ENCODE data around the gene GPR3. TPM values are rescaled to one million over a fixed set of nuclear protein-coding genes. Genes with fewer than 3 reads are reported as not detected.

The GPR3 gene
- total and polyA plus RNA-seq, 2 of the 8 experiments (the other 6 are each of a cell fraction or from before 2014, with no cell fraction given): 9.9 to 26.5 TPM

DNA sequence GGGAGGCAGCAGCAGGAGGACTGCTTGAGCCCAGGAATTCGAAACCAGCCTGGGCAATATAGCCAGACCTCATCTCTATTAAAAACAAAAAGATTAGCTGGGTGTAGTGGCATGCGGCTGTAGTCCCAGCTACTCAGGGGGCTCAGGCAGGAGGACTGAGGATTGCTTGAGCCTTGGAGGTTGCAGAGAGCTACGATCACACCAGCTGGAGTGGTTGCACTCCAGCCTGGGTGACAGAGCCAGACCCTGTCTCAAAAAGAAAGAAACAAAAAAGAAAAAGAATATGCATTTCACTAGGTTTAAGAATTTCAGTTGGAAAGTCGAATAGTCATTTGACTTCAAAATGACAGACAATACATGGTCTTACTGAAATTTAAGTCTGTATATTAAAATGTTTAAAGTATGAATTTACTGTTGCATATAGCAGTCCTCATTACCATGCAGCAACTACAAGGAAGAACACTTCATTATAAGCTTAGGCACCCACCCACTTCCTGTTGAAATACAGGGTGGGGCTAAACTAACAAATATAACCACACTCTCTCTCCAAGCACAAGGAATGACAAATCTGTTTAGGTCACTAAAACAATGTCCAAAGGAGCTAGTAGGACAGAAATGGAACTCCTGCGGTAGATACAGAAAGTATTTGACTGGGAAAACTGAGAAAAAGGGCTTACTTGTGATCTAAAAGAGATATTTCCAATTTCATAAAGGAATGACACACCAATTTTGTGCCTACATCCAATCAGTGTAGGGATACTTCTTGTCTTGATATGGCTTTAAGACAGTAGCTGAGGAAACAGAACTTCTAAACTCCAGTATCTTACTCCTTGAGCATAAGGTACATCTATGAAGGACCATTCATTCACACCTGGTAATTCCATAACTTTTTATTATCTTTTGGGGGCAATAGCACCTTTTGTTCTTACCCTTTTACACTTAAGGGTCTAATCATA, 44.1 kb downstream of the GPR3 start:
- H2AK5ac ChIP-seq (ENCODE audit: low read depth, low read length): no peak overlapping the region
- no peaks in the 10 kb centered on the region for H3K23me2 ChIP-seq (ENCODE audit: low read depth, low read length)
- no peak overlapping the region for H3K18ac ChIP-seq (ENCODE audit: extremely low read depth, low read length)
- no peaks in the 10 kb centered on the region for H3K36me3 ChIP-seq (ENCODE audit: control insufficient read depth in 2 of 4, insufficient read depth in 4 of 4, low read length in 3 of 4)
- WGBS, 2 experiments (ENCODE audit: extremely low coverage in 1 of 2, insufficient coverage in 1 of 2, insufficient read length in 1 of 2, insufficient replicate concordance in 2 of 2, low coverage in 1 of 2, low lambda C conversion rate in 2 of 2, missing lambda C conversion rate in 1 of 2): 88% methylated on average over 5 of the region's 5 CpGs; no CpG with 5 or more reads in 1 of the 2 experiments
- DNase-seq (ENCODE audit: low read depth in 1 of 2, low spot score in 2 of 2) (no peak), FAIRE-seq (no peak)
- no peaks in the 10 kb centered on the region for H3K9me3 ChIP-seq (ENCODE audit: insufficient read depth in 2 of 2, low read depth in 1 of 2, low read length in 1 of 2)
- H3K27me3 ChIP-seq (replicated peaks in 1 of 4; ENCODE audit: control insufficient read depth in 3 of 4, extremely low read depth in 1 of 4, insufficient read depth in 3 of 4, low read length in 3 of 4): no peaks in the 10 kb centered on the region
- no peak overlapping the region for H3K4ac ChIP-seq (replicated peaks; ENCODE audit: insufficient read length, low read depth, low read length)
- TF ChIP-seq EGR1 (IDR thresholded peaks at IDR 0.05; ENCODE audit: borderline replicate concordance, low read depth, low read length) (no peak), KDM4A (IDR thresholded peaks at IDR 0.05; ENCODE audit: low read depth, low read length, severe bottlenecking) (no peak)
- no peak overlapping the region for H4K5ac ChIP-seq (ENCODE audit: insufficient read length, low read depth, low read length)
- no peak overlapping the region for H2BK15ac ChIP-seq (ENCODE audit: low read length)
- H4K91ac ChIP-seq (replicated peaks; ENCODE audit: insufficient read length, low read length): no peak overlapping the region
- H3K14ac ChIP-seq (ENCODE audit: insufficient read length): no peak overlapping the region
- no peak overlapping the region for H3K27ac ChIP-seq (ENCODE audit: low read depth, low read length)
- no peak overlapping the region for H2BK12ac ChIP-seq (ENCODE audit: low read depth, low read length)
- peaks cover 2% of the 10 kb centered on the region; the same call in 1 of the 2 replicates for H3K79me1 ChIP-seq (ENCODE audit: low read depth, low read length)
- H3K4me2 ChIP-seq (ENCODE audit: insufficient read depth in 1 of 2, low read depth in 2 of 2, low read length in 2 of 2): no peak overlapping the region
- H3K4me1 ChIP-seq (replicated peaks in 1 of 4; ENCODE audit: control insufficient read depth in 3 of 4, insufficient read depth in 4 of 4, low read length in 3 of 4): peaks cover 2 to 14% (median 5%) of the 10 kb centered on the region in 4 experiments; a peak in 5 of 7 replicates
- ChIA-PET CTCF (ENCODE audit: partially characterized antibody) (interaction anchor here (0.6 to 3.2 kb wide), 17 partner anchors 12 to 131 kb away, joined by 3 to 11 read pairs (median 4); no protein-coding TSS in a partner anchor), POLR2A (ENCODE audit: partially characterized antibody) (interaction anchor here (1.3 to 2.2 kb wide), 3 partner anchors 10 to 36 kb away, joined by 3 to 5 read pairs (median 4); no protein-coding TSS in a partner anchor)
- no peak overlapping the region for H4K8ac ChIP-seq (ENCODE audit: extremely low read depth, insufficient read depth, low read length)
- H2BK20ac ChIP-seq (ENCODE audit: low read length): no peak overlapping the region
- no peak overlapping the region for H3K4me3 ChIP-seq (ENCODE audit: extremely low read depth in 1 of 4, insufficient read depth in 2 of 4, low read depth in 3 of 4, low read length in 4 of 4)
- H2AFZ ChIP-seq (ENCODE audit: low read length): no peak overlapping the region
- peaks cover 0 to 67% of the 10 kb centered on the region in 2 experiments; a peak in 2 of 4 replicates for H3K79me2 ChIP-seq (ENCODE audit: control insufficient read depth in 1 of 2, insufficient read depth in 2 of 2, low read length in 2 of 2)
- H3K23ac ChIP-seq (ENCODE audit: insufficient read length): no peak overlapping the region
- no peak overlapping the region for H2BK120ac ChIP-seq (replicated peaks; ENCODE audit: low read depth, low read length)
- H3K9ac ChIP-seq (replicated peaks in 1 of 4; ENCODE audit: extremely low read depth in 1 of 4, low read depth in 3 of 4, low read length in 3 of 4): no peak overlapping the region
- H4K20me1 ChIP-seq (replicated peaks in 1 of 2; ENCODE audit: control insufficient read depth in 1 of 2, insufficient read depth in 2 of 2, low read length in 2 of 2): peaks cover 0 to 5% of the 10 kb centered on the region in 2 experiments
- H3K56ac ChIP-seq (replicated peaks; ENCODE audit: insufficient read length, low read depth, low read length): no peak overlapping the region
- H2BK5ac ChIP-seq (ENCODE audit: low read depth, low read length): no peak overlapping the region

All from H1 (cell line).